Esophagus squamous epithelium (tissue), 4 donors: ENCODE results near the gene SMLR1.

ENCODE experiments used
- POLR2A ChIP-seq, 4 donors: fragments of 450-650 bp; IDR thresholded peaks; one replicate each; pipeline ENCODE4 v1.6.1; 2017; ENCODE audit warnings: antibody characterized with exemption in 4 of 4, mild to moderate bottlenecking in 4 of 4, moderate library complexity in 3 of 4
- TF ChIP-seq, protein P1 (sequence below), 6 experiments: fragments of 450-650 bp in 4 of 6; fragments of 200-600 bp in 2 of 6; sonication (generic) in 2 of 6; IDR thresholded peaks; one replicate each; pipeline ENCODE4 v1.5.1; 2016 to 2019; ENCODE audit warnings: antibody characterized with exemption in 6 of 6, mild to moderate bottlenecking in 4 of 6, moderate library complexity in 4 of 6

DNA sequence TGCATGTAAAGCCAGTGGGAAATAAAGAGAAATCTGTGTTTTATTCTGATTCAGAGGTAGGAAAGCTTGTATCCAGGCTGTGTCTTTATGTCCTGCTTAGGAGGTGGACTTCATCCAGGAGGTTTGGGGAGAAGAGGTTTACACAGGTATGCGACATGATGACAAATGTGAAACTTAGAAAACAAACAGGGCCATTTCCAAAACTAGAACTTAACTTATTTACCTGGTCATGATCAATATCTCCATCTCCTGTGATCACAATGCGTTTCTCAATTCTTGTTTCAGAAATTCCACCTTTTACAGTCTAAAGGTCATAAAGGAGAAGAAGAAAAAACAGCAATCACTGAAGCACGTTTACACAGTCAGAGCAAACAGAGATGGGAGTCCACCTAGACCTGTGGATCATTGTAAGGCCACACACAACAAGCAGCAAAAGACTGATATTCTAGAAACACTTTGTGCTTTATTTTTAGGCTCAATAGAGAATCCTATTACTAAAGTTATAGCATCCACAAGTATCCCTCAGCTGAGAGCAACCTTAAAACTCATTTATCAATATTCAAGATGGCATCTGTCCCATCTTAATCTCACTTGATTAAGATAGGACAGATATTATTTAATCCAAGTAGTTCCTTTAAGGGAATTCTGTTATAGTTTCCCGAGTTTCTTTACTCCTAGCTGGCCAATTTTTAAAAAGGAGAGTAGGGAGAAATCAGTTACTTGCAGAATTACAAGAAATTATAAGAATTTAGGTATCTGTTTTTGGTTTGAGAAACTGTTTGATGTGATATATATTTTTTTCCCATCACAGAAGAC, 36.4 kb downstream of the SMLR1 start:
- TF ChIP-seq POLR2A (IDR thresholded peaks at IDR 0.05) = no peak
- TF ChIP-seq, protein P1, sequence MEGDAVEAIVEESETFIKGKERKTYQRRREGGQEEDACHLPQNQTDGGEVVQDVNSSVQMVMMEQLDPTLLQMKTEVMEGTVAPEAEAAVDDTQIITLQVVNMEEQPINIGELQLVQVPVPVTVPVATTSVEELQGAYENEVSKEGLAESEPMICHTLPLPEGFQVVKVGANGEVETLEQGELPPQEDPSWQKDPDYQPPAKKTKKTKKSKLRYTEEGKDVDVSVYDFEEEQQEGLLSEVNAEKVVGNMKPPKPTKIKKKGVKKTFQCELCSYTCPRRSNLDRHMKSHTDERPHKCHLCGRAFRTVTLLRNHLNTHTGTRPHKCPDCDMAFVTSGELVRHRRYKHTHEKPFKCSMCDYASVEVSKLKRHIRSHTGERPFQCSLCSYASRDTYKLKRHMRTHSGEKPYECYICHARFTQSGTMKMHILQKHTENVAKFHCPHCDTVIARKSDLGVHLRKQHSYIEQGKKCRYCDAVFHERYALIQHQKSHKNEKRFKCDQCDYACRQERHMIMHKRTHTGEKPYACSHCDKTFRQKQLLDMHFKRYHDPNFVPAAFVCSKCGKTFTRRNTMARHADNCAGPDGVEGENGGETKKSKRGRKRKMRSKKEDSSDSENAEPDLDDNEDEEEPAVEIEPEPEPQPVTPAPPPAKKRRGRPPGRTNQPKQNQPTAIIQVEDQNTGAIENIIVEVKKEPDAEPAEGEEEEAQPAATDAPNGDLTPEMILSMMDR (IDR thresholded peaks at IDR 0.05) = no peak
